Muscle layer of colon (tissue), 2 donors: ENCODE data around the gene LRRTM2.
A peak's percentile ranks its signal among the peaks of the same experiment; 100 is the strongest.

Source experiments
- H3K27ac ChIP-seq: one replicate; pipeline ENCODE4 v1.7.0; 2013; ENCODE audit warnings: low read depth, mild to moderate bottlenecking, low read length, moderate library complexity
- H3K27me3 ChIP-seq, 2 donors: one replicate each; pipeline ENCODE4 v1.7.0; 2013; ENCODE audit warnings: low read length in 2 of 2, mild to moderate bottlenecking in 2 of 2; ENCODE audit not compliant: insufficient read depth in 2 of 2, control insufficient read depth in 1 of 2
- H3K36me3 ChIP-seq: one replicate; pipeline ENCODE4 v1.7.0; 2013; ENCODE audit warnings: mild to moderate bottlenecking, low read length; ENCODE audit not compliant: insufficient read depth
- H3K4me1 ChIP-seq: one replicate; pipeline ENCODE4 v1.7.0; 2013; ENCODE audit warnings: mild to moderate bottlenecking, low read length; ENCODE audit not compliant: insufficient read depth
- H3K4me3 ChIP-seq, 2 donors: one replicate each; pipeline ENCODE4 v1.7.0; 2013; ENCODE audit warnings: low read length in 2 of 2, low read depth in 1 of 2, mild to moderate bottlenecking in 1 of 2, moderate library complexity in 1 of 2
- H3K9ac ChIP-seq: one replicate; pipeline ENCODE4 v1.7.0; 2013; ENCODE audit warnings: low read length
- H3K9me3 ChIP-seq: one replicate; pipeline ENCODE4 v1.7.0; 2013; ENCODE audit warnings: mild to moderate bottlenecking, low read length
- donor health status: abdominal sarcoma.
- donor health status: Adenocarcinoma of cecum.

Gene LRRTM2

GRCh38 chr5:138878437-138879235 lies 3.5 kb upstream of the LRRTM2 start:
- Histone ChIP-seq H3K9ac (no peak overlapping the region), H3K4me3 (no peak overlapping the region), H3K27me3 (no peaks in the 10 kb centered on the region), H3K9me3 (no peaks in the 10 kb centered on the region), H3K36me3 (no peaks in the 10 kb centered on the region), H3K27ac (no peak overlapping the region), H3K4me1 (peaks cover 29% of the 10 kb centered on the region)

- Histone ChIP-seq H3K36me3 (no peaks in the 10 kb centered on the region), H3K4me1 (peaks cover 34% of the 10 kb centered on the region), H3K27ac (no peak overlapping the region), H3K9ac (no peak overlapping the region), H3K27me3 (no peaks in the 10 kb centered on the region), H3K9me3 (no peaks in the 10 kb centered on the region), H3K4me3 (no peak overlapping the region)
Observed at GRCh38 chr5:138876811-138877210, 1.7 kb upstream of the LRRTM2 start.

- H3K27me3 ChIP-seq = no peaks in the 10 kb centered on the region
- H3K36me3 ChIP-seq = no peaks in the 10 kb centered on the region
- H3K9me3 ChIP-seq = no peaks in the 10 kb centered on the region
- H3K9ac ChIP-seq = no peak overlapping the region
- no peak overlapping the region for H3K27ac ChIP-seq
- peaks cover 40% of the 10 kb centered on the region for H3K4me1 ChIP-seq
- no peak overlapping the region for H3K4me3 ChIP-seq
Observed at GRCh38 chr5:138875946-138876345, 811 bp upstream of the LRRTM2 start.

- no peaks in the 10 kb centered on the region for H3K9me3 ChIP-seq
- H3K9ac ChIP-seq = no peak overlapping the region
- H3K4me1 ChIP-seq = peaks cover 44% of the 10 kb centered on the region
Observed at GRCh38 chr5:138875552-138875875, 379 bp upstream of the LRRTM2 start.

GRCh38 chr5:138874241-138874640 lies 894 bp downstream of the LRRTM2 start:
- Histone ChIP-seq H3K9ac (no peak overlapping the region), H3K4me3 (peak overlapping the region in 1 of 2 donors; percentile 48), H3K4me1 (peaks cover 47% of the 10 kb centered on the region), H3K27me3 (no peaks in the 10 kb centered on the region), H3K27ac (no peak overlapping the region), H3K9me3 (no peaks in the 10 kb centered on the region), H3K36me3 (no peaks in the 10 kb centered on the region)

More at GRCh38 chr5:138875552-138875875, 379 bp upstream of the LRRTM2 start:
- H3K27ac ChIP-seq = peak overlapping the region; percentile 45
- no peaks in the 10 kb centered on the region for H3K27me3 ChIP-seq
- H3K36me3 ChIP-seq = no peaks in the 10 kb centered on the region
- peak overlapping the region; percentile 16 to 48 for H3K4me3 ChIP-seq

- no peak overlapping the region for H3K9ac ChIP-seq
Observed at GRCh38 chr5:138873466-138874221, 1.5 kb downstream of the LRRTM2 start.

GRCh38 chr5:138872841-138873465 lies 2.2 kb downstream of the LRRTM2 start:
- H3K4me1 ChIP-seq = peaks cover 49% of the 10 kb centered on the region
- H3K27ac ChIP-seq = no peak overlapping the region
- no peaks in the 10 kb centered on the region for H3K36me3 ChIP-seq
- H3K4me3 ChIP-seq = no peak overlapping the region
- H3K9ac ChIP-seq = no peak overlapping the region
- no peaks in the 10 kb centered on the region for H3K27me3 ChIP-seq
- no peaks in the 10 kb centered on the region for H3K9me3 ChIP-seq

More at GRCh38 chr5:138873466-138874221, 1.5 kb downstream of the LRRTM2 start:
- Histone ChIP-seq H3K27me3 (no peaks in the 10 kb centered on the region), H3K9me3 (no peaks in the 10 kb centered on the region), H3K4me3 (no peak overlapping the region), H3K4me1 (peaks cover 52% of the 10 kb centered on the region), H3K27ac (no peak overlapping the region), H3K36me3 (no peaks in the 10 kb centered on the region)

GRCh38 chr5:138870611-138871010 lies 4.5 kb downstream of the LRRTM2 start:
- Histone ChIP-seq H3K36me3 (no peaks in the 10 kb centered on the region), H3K4me3 (no peak overlapping the region)

GRCh38 chr5:138869763-138870500 lies 5.2 kb downstream of the LRRTM2 start:
- no peaks in the 10 kb centered on the region for H3K36me3 ChIP-seq
- H3K4me1 ChIP-seq = peaks cover 42% of the 10 kb centered on the region
- no peak overlapping the region for H3K27ac ChIP-seq
- no peaks in the 10 kb centered on the region for H3K9me3 ChIP-seq
- H3K4me3 ChIP-seq = no peak overlapping the region
- H3K27me3 ChIP-seq = no peaks in the 10 kb centered on the region
- H3K9ac ChIP-seq = no peak overlapping the region

More at GRCh38 chr5:138870611-138871010, 4.5 kb downstream of the LRRTM2 start:
- no peak overlapping the region for H3K9ac ChIP-seq
- H3K27ac ChIP-seq = no peak overlapping the region
- no peaks in the 10 kb centered on the region for H3K9me3 ChIP-seq
- H3K4me1 ChIP-seq = peaks cover 48% of the 10 kb centered on the region
- H3K27me3 ChIP-seq = no peaks in the 10 kb centered on the region

GRCh38 chr5:138869038-138869437 lies 6.1 kb downstream of the LRRTM2 start:
- Histone ChIP-seq H3K27ac (no peak overlapping the region), H3K27me3 (no peaks in the 10 kb centered on the region), H3K4me3 (no peak overlapping the region), H3K4me1 (peaks cover 36% of the 10 kb centered on the region), H3K9me3 (no peaks in the 10 kb centered on the region), H3K9ac (no peak overlapping the region), H3K36me3 (no peaks in the 10 kb centered on the region)

- Histone ChIP-seq H3K27me3 (no peaks in the 10 kb centered on the region), H3K4me1 (peaks cover 27% of the 10 kb centered on the region), H3K36me3 (peaks cover 5% of the 10 kb centered on the region), H3K4me3 (no peak overlapping the region), H3K9ac (no peak overlapping the region), H3K27ac (no peak overlapping the region), H3K9me3 (no peaks in the 10 kb centered on the region)
Observed at GRCh38 chr5:138867011-138867410, 8.1 kb downstream of the LRRTM2 start.
